GM18907 (cell line): ENCODE data around the gene NUDT16L1.

Source experiments
- ATAC-seq: cut with Tn5 transposase; IDR thresholded peaks from one replicate; pipeline ENCODE4 v1.9.1; 2021; ENCODE audit warnings: mild to moderate bottlenecking, moderate library complexity; ENCODE audit not compliant: unreplicated experiment

NUDT16L1 gene

GRCh38 chr16:4682084-4682591 lies 11.2 kb upstream of the NUDT16L1 start:
- no peak for ATAC-seq

DNA sequence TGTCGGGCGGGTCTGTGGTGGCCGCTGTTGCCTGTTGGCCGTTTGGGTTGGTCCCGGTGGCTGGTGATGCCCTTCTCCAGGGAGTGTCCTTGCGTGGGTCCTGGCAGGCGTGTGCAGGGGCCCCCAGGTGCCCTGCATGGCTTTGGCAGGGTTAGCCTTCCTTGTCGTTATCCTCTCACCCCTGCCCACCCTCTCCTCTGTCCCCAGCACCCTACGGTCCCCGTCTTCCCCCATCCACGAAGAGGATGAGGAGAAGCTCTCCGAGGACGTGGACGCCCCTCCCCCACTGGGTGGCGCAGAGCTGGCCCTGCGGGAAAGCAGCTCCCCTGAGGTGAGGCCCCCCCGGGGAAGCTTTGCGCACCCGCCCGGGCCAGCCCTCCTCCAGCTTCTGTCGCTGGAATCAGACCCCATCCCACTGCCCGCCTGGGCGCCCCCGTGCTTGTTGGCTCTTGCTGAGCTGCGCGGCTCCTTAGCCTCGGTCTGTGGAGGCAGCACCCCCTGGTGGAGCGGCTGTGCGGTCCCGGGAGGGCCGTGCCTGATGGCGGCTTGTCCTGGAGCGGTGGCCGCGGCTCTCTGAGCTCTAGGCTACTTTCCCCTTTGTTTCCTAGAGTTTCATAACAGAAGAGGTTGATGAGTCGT lies 10.6 kb upstream of the NUDT16L1 start:
- ATAC-seq, result no peak

DNA sequence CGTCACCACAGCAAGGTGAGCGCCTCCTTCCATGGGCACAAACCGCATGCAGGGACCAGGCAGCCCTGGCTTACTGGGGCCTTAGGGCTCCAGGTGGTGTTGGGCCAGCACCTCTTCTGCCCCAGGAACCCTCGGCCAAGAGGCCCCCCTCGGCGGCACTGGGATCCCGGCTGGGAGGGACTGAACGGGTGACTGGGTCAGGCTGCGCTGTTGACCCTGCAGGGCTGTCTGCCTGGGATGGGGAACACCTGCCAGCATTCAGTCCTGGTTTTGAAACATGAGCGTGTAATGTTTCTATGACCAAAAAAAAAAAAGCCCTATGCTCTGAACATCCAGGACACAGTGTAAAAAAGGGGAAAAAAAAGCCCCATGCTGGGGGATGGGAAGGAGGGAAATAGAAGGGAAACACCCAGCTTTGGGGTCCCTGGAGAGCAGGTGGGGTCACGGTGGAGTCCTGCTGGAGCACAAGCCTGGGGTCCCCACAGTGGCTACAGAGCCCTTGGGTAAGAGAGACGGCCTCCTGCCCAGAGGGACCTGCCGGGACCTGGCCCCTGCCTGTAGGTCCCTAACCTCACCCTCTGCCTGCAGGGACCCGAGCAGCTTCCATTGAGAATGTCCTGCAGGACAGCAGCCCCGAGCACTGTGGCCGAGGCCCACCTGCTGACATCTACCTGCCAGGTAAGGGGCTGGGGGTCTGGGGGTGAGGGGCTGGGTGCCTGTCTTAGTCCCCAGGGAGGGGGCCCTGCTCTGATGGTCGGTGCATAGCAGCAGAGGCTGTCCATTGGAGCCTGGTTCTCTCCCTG lies 9.9 kb upstream of the NUDT16L1 start:
- ATAC-seq, result no peak

- no peak for ATAC-seq
Measured at GRCh38 chr16:4684058-4684715, 9.2 kb upstream of the NUDT16L1 start.

- no peak for ATAC-seq
Measured at GRCh38 chr16:4684763-4685162, 8.6 kb upstream of the NUDT16L1 start.

GRCh38 chr16:4685292-4685691 lies 8.1 kb upstream of the NUDT16L1 start:
- ATAC-seq, result no peak

DNA sequence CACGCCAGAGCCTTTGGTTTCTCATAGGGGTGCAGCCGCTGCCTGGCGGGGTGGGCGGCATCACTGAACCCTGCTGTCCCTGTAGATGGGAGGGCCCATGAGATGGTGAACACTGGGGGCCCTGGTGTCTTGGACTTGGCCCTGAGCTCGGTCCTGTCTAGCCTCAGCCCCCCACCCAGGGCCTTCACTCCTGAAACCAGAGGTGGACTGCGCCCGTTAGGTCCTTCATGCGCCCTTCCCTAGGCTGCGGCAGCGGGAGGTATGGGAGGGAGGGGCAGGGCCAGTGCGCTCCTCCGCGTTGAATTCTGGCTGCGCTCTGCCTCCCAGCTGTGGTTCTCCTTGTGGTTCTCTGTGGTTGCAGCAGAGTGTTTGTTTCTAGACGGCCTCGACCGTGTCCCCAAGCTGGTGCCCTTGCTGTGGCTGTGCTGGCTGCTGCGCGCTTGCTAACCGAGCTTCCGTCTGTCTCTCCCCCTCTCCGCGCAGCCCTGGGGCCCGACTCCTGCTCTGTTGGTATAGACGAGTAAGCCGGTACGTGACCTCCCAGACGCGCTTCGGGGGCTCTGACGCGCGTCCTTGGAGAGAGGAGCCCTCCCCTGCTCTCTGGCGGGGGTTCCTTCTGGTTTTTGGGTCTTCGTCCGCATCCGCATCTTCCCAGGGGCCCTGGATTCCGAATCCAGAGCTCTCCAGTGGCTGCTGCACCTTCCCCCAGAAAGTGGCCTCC lies 7.4 kb upstream of the NUDT16L1 start:
- ATAC-seq, result no peak

DNA sequence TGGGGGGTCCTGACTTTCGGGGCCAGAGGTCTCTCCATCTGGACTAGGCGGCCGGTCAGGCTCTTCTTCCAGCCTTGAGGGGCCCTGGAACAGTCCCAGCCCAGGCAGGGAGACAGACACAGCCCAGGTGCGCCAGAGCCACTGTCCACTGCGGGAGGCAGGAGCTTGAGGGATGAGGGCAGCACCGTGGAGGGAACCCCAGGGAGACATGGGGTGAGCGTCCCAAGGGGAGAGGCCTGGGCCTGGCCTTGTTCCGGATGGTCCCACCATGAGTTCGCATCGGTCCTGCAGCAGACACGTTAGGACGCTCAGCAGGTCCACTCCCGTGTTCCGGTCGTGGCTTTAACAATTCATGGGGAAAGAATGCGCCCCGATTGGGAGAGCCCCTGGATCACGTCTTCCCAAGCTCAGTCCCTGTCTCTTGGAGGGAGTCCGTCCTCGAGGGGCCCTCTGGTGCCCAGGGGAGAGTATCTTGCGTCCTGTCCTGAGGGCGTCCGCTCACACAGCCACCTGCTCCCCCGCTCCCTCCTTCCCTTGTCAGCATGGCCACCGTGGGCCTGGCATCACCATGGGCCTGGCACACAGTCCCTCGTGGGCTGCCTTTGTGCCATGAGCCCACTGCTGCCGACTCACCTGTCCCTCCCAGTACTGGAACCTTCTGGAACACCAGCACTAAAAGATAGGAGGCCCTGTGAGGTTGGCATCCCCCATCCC lies 6.7 kb upstream of the NUDT16L1 start:
- no peak for ATAC-seq

DNA sequence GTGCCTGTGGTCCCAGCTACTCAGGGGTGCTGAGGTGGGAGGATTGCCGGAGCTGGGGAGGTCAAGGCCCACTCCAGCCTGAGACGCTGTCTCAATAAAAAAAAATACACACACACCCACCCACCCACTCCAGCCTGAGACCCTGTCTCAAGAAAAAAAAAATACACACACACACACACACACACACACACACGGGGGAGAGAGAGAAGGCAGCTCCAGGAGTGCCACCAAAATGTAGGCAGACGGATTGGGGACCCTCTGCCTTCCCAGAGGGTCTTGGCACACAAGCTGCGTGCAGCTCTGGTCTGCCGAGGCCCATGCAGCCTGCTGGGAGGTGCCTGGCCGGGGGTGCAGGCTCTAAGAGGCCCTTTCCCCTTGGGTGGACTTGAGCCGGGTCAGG lies 5.9 kb upstream of the NUDT16L1 start:
- ATAC-seq, result no peak

DNA sequence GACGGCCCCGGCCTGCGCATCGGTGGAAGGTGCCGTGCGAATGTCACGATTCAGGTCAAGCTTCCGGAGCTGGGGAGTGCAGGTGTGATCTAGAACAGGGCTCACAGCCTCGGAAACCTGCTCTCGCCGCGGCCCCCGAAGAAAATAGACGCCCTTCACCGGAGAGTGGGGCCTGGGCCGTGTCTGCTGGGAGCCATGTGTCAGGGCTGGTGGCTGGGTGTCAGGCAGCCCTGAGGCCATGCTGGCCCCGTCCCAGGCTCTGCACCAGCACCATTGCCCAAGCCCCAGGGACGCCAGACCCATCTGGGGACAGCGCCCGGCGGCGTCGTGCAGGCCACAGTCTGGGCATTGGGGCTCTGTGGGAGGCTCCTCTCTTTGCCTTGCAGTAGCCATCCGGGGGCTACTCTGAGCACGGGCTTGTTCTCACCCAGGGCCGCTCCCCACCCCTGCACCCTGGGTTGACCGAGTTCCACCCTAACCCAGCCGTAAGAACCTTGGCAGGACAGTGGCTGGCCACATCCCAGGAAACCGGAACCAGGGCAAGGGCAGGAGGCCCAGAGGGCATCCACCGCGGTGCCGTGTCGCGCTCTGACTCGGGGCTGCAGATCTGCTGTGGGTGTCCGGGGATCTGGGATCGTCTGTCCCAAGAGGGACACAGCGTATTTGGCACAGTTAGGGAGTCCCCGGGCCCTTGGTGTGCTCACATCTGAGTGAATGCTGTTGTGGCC lies 5.3 kb upstream of the NUDT16L1 start:
- no peak for ATAC-seq

DNA sequence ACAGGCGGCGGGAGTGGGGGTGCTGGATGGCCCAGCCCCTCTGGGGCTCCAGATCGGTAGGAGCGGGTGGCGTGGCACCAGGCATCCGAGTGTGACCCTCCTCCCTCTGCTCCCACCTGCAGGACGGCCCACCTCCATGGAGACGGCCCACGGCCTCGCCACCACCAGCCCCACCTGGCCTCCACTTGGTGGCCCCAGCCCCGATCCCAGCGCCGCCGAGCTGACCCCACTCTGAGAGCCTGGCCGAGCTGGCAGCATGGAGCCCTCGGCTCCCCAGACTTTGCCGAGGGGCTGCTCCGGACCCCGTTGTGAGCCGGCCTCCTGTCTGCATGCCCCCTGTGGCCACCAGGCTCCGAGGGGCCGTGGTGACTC lies 4.7 kb upstream of the NUDT16L1 start:
- no peak for ATAC-seq

DNA sequence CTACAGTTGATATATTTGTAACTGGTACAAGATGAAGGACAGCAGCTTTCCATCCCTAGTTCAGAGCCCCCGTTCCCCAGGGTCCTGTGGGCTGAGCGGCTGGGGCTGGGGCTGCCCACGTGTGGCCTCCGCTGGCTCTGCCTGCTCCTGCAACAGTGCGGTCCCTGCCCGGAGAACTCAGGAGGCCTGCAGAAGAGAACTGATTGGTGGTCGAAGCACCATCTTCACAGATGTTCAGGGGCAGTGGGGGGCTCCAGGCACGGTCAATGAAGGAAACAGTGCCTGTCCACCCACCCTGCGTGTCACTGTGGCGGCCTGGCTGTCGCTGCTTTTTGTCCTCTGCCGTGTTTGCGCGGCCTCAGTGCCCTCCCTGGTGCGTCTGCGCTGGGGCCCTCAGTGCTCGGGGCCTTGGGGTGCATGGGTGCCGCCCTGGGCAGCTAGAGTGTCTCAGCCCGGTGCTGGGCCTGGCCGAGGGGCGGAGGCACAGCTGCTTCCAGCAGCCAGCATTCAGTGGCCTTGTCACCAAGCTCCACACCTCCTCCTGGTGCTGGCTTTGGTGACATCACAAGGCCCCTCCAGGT lies 4.2 kb upstream of the NUDT16L1 start:
- no peak for ATAC-seq

DNA sequence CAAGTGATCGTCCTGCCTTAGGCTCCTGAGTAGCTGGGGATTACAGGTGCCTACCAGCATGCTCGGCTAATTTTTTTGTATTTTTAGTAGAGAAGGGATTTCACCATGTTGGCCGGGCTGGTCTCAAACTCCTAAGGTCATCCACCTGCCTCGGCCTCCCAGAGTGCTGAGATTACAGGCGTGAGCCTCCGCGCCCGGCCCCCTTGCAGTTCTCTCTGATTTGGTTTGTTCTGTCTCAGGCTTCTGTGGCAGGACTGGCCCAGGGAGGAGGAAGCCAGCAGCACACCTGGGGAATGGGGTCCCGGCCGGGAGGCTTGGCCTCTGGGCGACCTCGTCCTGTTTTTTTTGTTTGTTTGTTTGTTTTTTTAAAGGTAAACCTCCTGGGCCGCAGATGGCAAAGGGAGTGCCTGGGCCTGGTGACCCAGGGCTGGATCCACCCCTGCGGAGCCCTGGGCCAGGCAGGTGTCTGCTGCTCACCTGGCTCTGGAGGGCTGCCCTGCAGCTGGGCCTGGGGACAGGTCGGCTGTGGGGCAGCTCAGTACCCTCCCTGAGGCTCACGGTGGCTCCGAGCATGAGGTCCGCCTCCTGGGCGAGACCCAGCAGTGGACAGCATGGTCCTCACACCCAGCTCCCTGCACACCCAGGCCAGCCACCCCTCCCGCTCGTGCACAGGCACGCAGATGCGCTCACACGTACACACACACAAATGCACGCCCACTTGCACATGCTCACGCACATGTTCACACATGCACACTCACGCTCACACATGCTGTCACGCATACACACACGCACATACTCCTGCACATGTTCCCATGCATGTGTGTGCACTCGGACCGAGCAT lies 3.3 kb upstream of the NUDT16L1 start:
- no peak for ATAC-seq

DNA sequence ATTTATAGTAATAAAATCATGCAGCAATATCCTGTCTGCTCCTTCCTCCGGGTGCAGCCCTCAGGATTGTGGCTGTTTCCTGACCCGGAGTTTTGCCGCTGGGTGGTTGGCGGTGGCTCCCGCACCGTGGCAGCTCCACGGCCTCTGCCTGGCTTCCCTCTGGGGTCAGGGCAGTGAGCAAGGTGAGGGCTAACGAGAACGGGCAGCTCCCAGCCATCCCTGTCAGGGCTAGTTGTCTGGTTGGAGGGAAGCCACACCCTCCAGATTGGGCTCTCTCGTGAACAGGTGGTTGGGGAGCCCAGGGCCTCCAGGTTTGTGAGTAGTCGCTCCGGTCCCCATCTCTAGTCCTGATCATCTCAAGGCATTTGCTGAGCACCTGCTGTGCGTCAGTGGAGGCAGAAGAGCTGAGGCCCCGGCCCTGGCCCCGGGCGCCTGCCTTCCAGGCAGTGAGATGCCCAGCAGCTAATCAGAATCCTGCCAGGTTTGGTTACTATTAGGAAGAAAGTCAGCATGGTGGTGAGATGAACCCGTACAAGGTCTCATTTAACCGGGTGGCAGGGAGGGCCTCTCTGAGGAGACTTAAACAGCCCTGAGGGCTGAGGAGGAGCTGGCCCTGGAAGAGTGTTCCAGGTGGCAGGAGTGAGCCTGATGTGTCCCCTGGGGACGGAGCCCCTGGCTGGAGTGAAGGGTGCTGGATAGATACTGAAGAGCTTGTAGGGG lies 2.3 kb upstream of the NUDT16L1 start:
- ATAC-seq, result no peak

GRCh38 chr16:4691666-4692412 lies 1.5 kb upstream of the NUDT16L1 start:
- no peak for ATAC-seq

GRCh38 chr16:4692460-4693295 lies 684 bp upstream of the NUDT16L1 start:
- peak; percentile 21 for ATAC-seq
